Measurements from ENCODE around the gene ZMYND8.
"Not testable (repeated sequence)": the region's sequence is repeated elsewhere in the genome, so short reads cannot be mapped to it uniquely, and the experiment has no call there.

Gene ZMYND8

GRCh38 chr20:47368301-47368700, 11.8 kb upstream of the ZMYND8 start:
- no peaks in the 10 kb centered on the region for H3K9me3 ChIP-seq (ENCODE audit: control insufficient read depth, low read length)
- H2BK120ac ChIP-seq (ENCODE audit: low read depth, low read length): no peak overlapping the region
- no peak overlapping the region for H2BK12ac ChIP-seq (ENCODE audit: low read length in 2 of 2)
- DNase-seq: no peak
- no peaks in the 10 kb centered on the region for H3K36me3 ChIP-seq (ENCODE audit: control insufficient read depth in 1 of 2, insufficient read depth in 2 of 2, low read depth in 1 of 2, low read length in 2 of 2)
- H2AK5ac ChIP-seq (ENCODE audit: low read length, severe bottlenecking): no peak overlapping the region
- no peak overlapping the region for H2BK15ac ChIP-seq (ENCODE audit: low read depth, poor library complexity, severe bottlenecking)
- no peaks in the 10 kb centered on the region for H3K27me3 ChIP-seq (ENCODE audit: control insufficient read depth in 1 of 2, insufficient read depth in 1 of 2, low read length in 2 of 2)
- no peak overlapping the region for H2BK5ac ChIP-seq (ENCODE audit: low read depth, low read length, poor library complexity, severe bottlenecking)
- no peaks in the 10 kb centered on the region for H3K79me1 ChIP-seq (replicated peaks; ENCODE audit: low read length, poor library complexity, severe bottlenecking)
- H3K9ac ChIP-seq (ENCODE audit: low read length): no peak overlapping the region
- H2AFZ ChIP-seq (ENCODE audit: low read depth, low read length): no peak overlapping the region
- peaks cover 10% of the 10 kb centered on the region for H3K4me1 ChIP-seq (ENCODE audit: control insufficient read depth, insufficient read depth, low read depth, low read length)
- no peak overlapping the region for H3K18ac ChIP-seq (ENCODE audit: low read depth in 1 of 2, low read length in 2 of 2)
- H3K14ac ChIP-seq (ENCODE audit: low read length in 2 of 2): no peak overlapping the region
- H3K4me2 ChIP-seq (ENCODE audit: low read length, poor library complexity, severe bottlenecking): no peak overlapping the region
- no peak overlapping the region for H3K4ac ChIP-seq (ENCODE audit: low read depth in 1 of 2, low read length in 2 of 2)
- H3K23ac ChIP-seq (ENCODE audit: low read length in 2 of 2): no peak overlapping the region
- 91% methylated on average over 7 of the region's 7 CpGs for WGBS
- H4K8ac ChIP-seq (ENCODE audit: low read length): no peak overlapping the region
- no peak overlapping the region for H3K4me3 ChIP-seq (ENCODE audit: insufficient read depth in 1 of 2, low read depth in 1 of 2, low read length in 2 of 2)
- no peak overlapping the region for H3K27ac ChIP-seq (ENCODE audit: low read length, poor library complexity, severe bottlenecking)
- H4K91ac ChIP-seq (ENCODE audit: low read length): no peak overlapping the region

DNA sequence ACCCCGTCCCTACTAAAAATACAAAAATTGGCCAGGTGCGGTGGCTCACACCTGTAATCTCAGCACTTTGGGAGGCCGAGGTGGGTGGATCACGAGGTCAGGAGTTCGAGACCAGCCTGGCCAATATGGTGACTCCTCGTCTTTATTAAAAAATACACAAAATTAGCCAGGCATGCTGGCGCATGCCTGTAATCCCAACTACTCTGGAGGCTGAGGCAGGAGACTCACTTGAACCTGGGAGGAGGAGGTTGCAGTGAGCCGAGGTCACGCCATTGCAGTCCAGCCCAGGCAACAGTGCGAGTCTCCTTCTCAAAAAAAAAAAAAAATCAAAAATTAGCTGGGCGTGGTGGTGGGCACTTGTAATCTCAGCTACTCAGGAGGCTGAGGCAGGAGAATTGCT, 9.8 kb upstream of the ZMYND8 start:
- H3K79me1 ChIP-seq (replicated peaks; ENCODE audit: low read length, poor library complexity, severe bottlenecking); H2AFZ ChIP-seq (ENCODE audit: low read depth, low read length); H3K9ac ChIP-seq (ENCODE audit: low read length); H3K27me3 ChIP-seq (ENCODE audit: control insufficient read depth in 1 of 2, insufficient read depth in 1 of 2, low read length in 2 of 2); H3K18ac ChIP-seq (ENCODE audit: low read depth in 1 of 2, low read length in 2 of 2); H3K4me1 ChIP-seq (ENCODE audit: control insufficient read depth, insufficient read depth, low read depth, low read length); H3K4ac ChIP-seq (ENCODE audit: low read depth in 1 of 2, low read length in 2 of 2); H3K4me3 ChIP-seq (ENCODE audit: insufficient read depth in 1 of 2, low read depth in 1 of 2, low read length in 2 of 2); H3K36me3 ChIP-seq (ENCODE audit: control insufficient read depth in 1 of 2, insufficient read depth in 2 of 2, low read depth in 1 of 2, low read length in 2 of 2); DNase-seq; H4K91ac ChIP-seq (ENCODE audit: low read length); H2AK5ac ChIP-seq (ENCODE audit: low read length, severe bottlenecking); H3K23ac ChIP-seq (ENCODE audit: low read length in 2 of 2); H2BK5ac ChIP-seq (ENCODE audit: low read depth, low read length, poor library complexity, severe bottlenecking); H2BK12ac ChIP-seq (ENCODE audit: low read length in 2 of 2); H3K27ac ChIP-seq (ENCODE audit: low read length, poor library complexity, severe bottlenecking); H3K9me3 ChIP-seq (ENCODE audit: control insufficient read depth, low read length); H3K14ac ChIP-seq (ENCODE audit: low read length in 2 of 2); H3K4me2 ChIP-seq (ENCODE audit: low read length, poor library complexity, severe bottlenecking); H2BK15ac ChIP-seq (ENCODE audit: low read depth, poor library complexity, severe bottlenecking); H2BK120ac ChIP-seq (ENCODE audit: low read depth, low read length); H4K8ac ChIP-seq (ENCODE audit: low read length): not testable (repeated sequence)
- WGBS: 95% methylated on average over 9 of the region's 11 CpGs

GRCh38 chr20:47365023-47365764, 8.7 kb upstream of the ZMYND8 start:
- Histone ChIP-seq H2AFZ (ENCODE audit: low read depth, low read length) (no peak overlapping the region), H2BK12ac (ENCODE audit: low read length in 2 of 2) (no peak overlapping the region), H2BK120ac (ENCODE audit: low read depth, low read length) (no peak overlapping the region), H2AK5ac (ENCODE audit: low read length, severe bottlenecking) (peak overlapping the region; percentile 54), H3K79me1 (replicated peaks; ENCODE audit: low read length, poor library complexity, severe bottlenecking) (no peaks in the 10 kb centered on the region), H3K4me3 (ENCODE audit: insufficient read depth in 1 of 2, low read depth in 1 of 2, low read length in 2 of 2) (no peak overlapping the region), H4K8ac (ENCODE audit: low read length) (peak overlapping the region; percentile 85), H2BK5ac (ENCODE audit: low read depth, low read length, poor library complexity, severe bottlenecking) (no peak overlapping the region), H3K36me3 (ENCODE audit: control insufficient read depth in 1 of 2, insufficient read depth in 2 of 2, low read depth in 1 of 2, low read length in 2 of 2) (no peaks in the 10 kb centered on the region), H4K91ac (ENCODE audit: low read length) (no peak overlapping the region), H3K27ac (ENCODE audit: low read length, poor library complexity, severe bottlenecking) (no peak overlapping the region), H3K27me3 (ENCODE audit: control insufficient read depth in 1 of 2, insufficient read depth in 1 of 2, low read length in 2 of 2) (no peaks in the 10 kb centered on the region), H3K14ac (ENCODE audit: low read length in 2 of 2) (no peak overlapping the region), H3K9ac (ENCODE audit: low read length) (no peak overlapping the region), H3K18ac (ENCODE audit: low read depth in 1 of 2, low read length in 2 of 2) (peak overlapping the region; percentile 3 to 14), H2BK15ac (ENCODE audit: low read depth, poor library complexity, severe bottlenecking) (peak overlapping the region; percentile 33), H3K23ac (ENCODE audit: low read length in 2 of 2) (no peak overlapping the region), H3K4me1 (ENCODE audit: control insufficient read depth, insufficient read depth, low read depth, low read length) (peaks cover 10% of the 10 kb centered on the region), H3K9me3 (ENCODE audit: control insufficient read depth, low read length) (no peaks in the 10 kb centered on the region), H3K4ac (ENCODE audit: low read depth in 1 of 2, low read length in 2 of 2) (no peak overlapping the region), H3K4me2 (ENCODE audit: low read length, poor library complexity, severe bottlenecking) (no peak overlapping the region)
- no peak for DNase-seq
- 86% methylated on average over 13 of the region's 13 CpGs for WGBS

DNA sequence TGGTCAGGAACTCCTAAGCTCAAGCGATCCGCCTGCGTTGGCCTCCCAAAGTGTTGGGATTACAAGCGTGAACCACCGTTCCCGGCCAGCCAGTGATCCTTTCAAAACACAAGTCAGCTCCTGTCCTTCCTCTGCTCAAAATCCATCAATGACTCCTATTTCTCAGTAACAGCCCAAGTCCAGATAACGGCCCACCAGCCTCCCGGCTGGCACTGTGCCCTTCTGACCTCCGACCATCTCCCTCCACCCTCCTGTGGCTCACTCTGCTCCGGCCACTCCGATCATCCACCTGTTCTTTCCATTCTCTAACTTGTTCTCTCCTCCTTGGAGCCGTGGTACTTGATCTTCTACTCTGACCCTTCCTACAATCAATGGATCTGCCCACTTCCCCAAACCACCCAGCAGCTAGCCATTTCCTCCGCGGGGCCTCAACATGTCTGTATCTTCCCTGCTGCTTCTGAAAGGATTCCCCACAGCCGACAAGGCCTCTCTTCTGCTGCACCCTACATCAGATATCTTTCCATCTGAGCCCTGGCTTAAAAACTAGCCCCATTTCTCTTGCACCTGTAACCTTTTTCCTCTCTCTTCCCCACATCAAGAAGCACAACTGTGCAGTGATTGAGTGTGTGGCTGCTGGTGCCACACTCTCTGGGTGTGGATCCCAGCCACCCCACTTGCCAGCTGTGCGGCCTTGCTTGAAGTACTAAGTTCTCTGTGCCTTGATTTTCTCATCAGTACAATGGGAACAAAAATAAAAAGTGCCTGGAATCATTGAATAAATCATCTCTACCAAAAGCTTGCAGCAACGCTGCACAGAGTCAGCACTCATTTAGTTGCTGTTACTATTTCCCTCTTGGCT, 6.1 kb upstream of the ZMYND8 start:
- Histone ChIP-seq H3K4me1 (ENCODE audit: control insufficient read depth, insufficient read depth, low read depth, low read length) (peaks cover 29% of the 10 kb centered on the region), H3K4ac (ENCODE audit: low read depth in 1 of 2, low read length in 2 of 2) (peak overlapping the region in 1 of 2 experiments; percentile 63)
- 92% methylated on average over 16 of the region's 17 CpGs for WGBS

More for the DNA sequence above, 6.1 kb upstream of the ZMYND8 start:
- no peak overlapping the region for H3K27ac ChIP-seq (ENCODE audit: low read length, poor library complexity, severe bottlenecking)
- H2AFZ ChIP-seq (ENCODE audit: low read depth, low read length): no peak overlapping the region
- H3K9me3 ChIP-seq (ENCODE audit: control insufficient read depth, low read length): no peaks in the 10 kb centered on the region
- no peaks in the 10 kb centered on the region for H3K36me3 ChIP-seq (ENCODE audit: control insufficient read depth in 1 of 2, insufficient read depth in 2 of 2, low read depth in 1 of 2, low read length in 2 of 2)
- H3K23ac ChIP-seq (ENCODE audit: low read length in 2 of 2): no peak overlapping the region
- H3K79me1 ChIP-seq (replicated peaks; ENCODE audit: low read length, poor library complexity, severe bottlenecking): no peaks in the 10 kb centered on the region
- H3K14ac ChIP-seq (ENCODE audit: low read length in 2 of 2): no peak overlapping the region
- H4K8ac ChIP-seq (ENCODE audit: low read length): no peak overlapping the region
- no peaks in the 10 kb centered on the region for H3K27me3 ChIP-seq (ENCODE audit: control insufficient read depth in 1 of 2, insufficient read depth in 1 of 2, low read length in 2 of 2)
- peak overlapping the region; percentile 84 for H4K91ac ChIP-seq (ENCODE audit: low read length)
- no peak for DNase-seq
- H3K4me3 ChIP-seq (ENCODE audit: insufficient read depth in 1 of 2, low read depth in 1 of 2, low read length in 2 of 2): no peak overlapping the region
- H2BK15ac ChIP-seq (ENCODE audit: low read depth, poor library complexity, severe bottlenecking): peak overlapping the region; percentile 80
- no peak overlapping the region for H2BK5ac ChIP-seq (ENCODE audit: low read depth, low read length, poor library complexity, severe bottlenecking)
- peak overlapping the region; percentile 30 to 57 for H3K18ac ChIP-seq (ENCODE audit: low read depth in 1 of 2, low read length in 2 of 2)
- H3K4me2 ChIP-seq (ENCODE audit: low read length, poor library complexity, severe bottlenecking): no peak overlapping the region
- H2BK120ac ChIP-seq (ENCODE audit: low read depth, low read length): peak overlapping the region; percentile 45
- no peak overlapping the region for H3K9ac ChIP-seq (ENCODE audit: low read length)
- peak overlapping the region; percentile 89 for H2AK5ac ChIP-seq (ENCODE audit: low read length, severe bottlenecking)
- peak overlapping the region; percentile 0 to 85 for H2BK12ac ChIP-seq (ENCODE audit: low read length in 2 of 2)

All from mesenchymal stem cell (in vitro differentiated cells and primary cell).